SK-N-SH treated with all-trans-retinoic acid at 6 μM for 48 hours (cell line): Measurements from ENCODE around the gene SH3TC2.

ENCODE experiments used
- ATAC-seq: fragments of 200-7000 bp; cut with Tn5 transposase; 3 replicates; pipeline ENCODE4 v1.9.1; 2020; ENCODE audit warnings: mild to moderate bottlenecking, moderate library complexity
- ARNTL ChIP-seq: fragments of 450-650 bp; formaldehyde crosslinking; IDR thresholded peaks from 2 replicates; pipeline ENCODE4 v1.5.0; 2020; ENCODE audit warnings: low read depth, mild to moderate bottlenecking, moderate library complexity, borderline replicate concordance
- CREB5 ChIP-seq: fragments of 250-450 bp; sonication (Bioruptor Pico); IDR thresholded peaks from 2 replicates; pipeline ENCODE4 v1.5.1; 2020; ENCODE audit warnings: low read depth, mild to moderate bottlenecking, moderate library complexity
- CSRNP3 ChIP-seq: fragments of 250-450 bp; sonication (Bioruptor Pico); IDR thresholded peaks from 2 replicates; pipeline ENCODE4 v1.5.1; 2021; ENCODE audit warnings: mild to moderate bottlenecking, moderate library complexity
- ESRRG ChIP-seq: fragments of 250-450 bp; sonication (Bioruptor Pico); IDR thresholded peaks from 2 replicates; pipeline ENCODE4 v1.6.1; 2021; ENCODE audit warnings: mild to moderate bottlenecking
- GLIS3 ChIP-seq: fragments of 250-450 bp; sonication (Bioruptor Pico); IDR thresholded peaks from 2 replicates; pipeline ENCODE4 v1.5.0; 2020; ENCODE audit warnings: mild to moderate bottlenecking, moderate library complexity
- ISL1 ChIP-seq: fragments of 250-450 bp; sonication (Bioruptor Pico); IDR thresholded peaks from 2 replicates; pipeline ENCODE4 v2.1.2; 2022; ENCODE audit warnings: mild to moderate bottlenecking, moderate library complexity
- OSR1 ChIP-seq: fragments of 250-450 bp; sonication (Bioruptor Pico); IDR thresholded peaks from 2 replicates; pipeline ENCODE4 v1.8.0; 2022; ENCODE audit warnings: moderate library complexity, mild to moderate bottlenecking, inconsistent platforms
- PATZ1 ChIP-seq: fragments of 250-450 bp; sonication (Bioruptor Pico); IDR thresholded peaks from 2 replicates; pipeline ENCODE4 v1.8.0; 2020; ENCODE audit warnings: mild to moderate bottlenecking, moderate library complexity, borderline replicate concordance
- POU6F1 ChIP-seq: fragments of 250-450 bp; sonication (Bioruptor Pico); IDR thresholded peaks from 2 replicates; pipeline ENCODE4 v1.8.0; 2021; ENCODE audit warnings: low read depth, mild to moderate bottlenecking, moderate library complexity, borderline replicate concordance
- SNAI2 ChIP-seq: fragments of 250-450 bp; sonication (Bioruptor Pico); IDR thresholded peaks from 2 replicates; pipeline ENCODE4 v1.5.0; 2020; ENCODE audit warnings: mild to moderate bottlenecking, moderate library complexity
- TCF4 ChIP-seq: fragments of 250-450 bp; sonication (Bioruptor Pico); IDR thresholded peaks from 2 replicates; pipeline ENCODE4 v1.8.0; 2021; ENCODE audit warnings: mild to moderate bottlenecking, moderate library complexity, borderline replicate concordance
- TOX ChIP-seq: fragments of 250-450 bp; sonication (Bioruptor Pico); IDR thresholded peaks from 2 replicates; pipeline ENCODE4 v1.8.0; 2021; ENCODE audit warnings: mild to moderate bottlenecking, moderate library complexity, borderline replicate concordance
- TSHZ2 ChIP-seq: fragments of 250-450 bp; sonication (Bioruptor Pico); IDR thresholded peaks from 2 replicates; pipeline ENCODE4 v1.5.0; 2020; ENCODE audit warnings: mild to moderate bottlenecking, moderate library complexity
- ZC3H10 ChIP-seq: fragments of 250-450 bp; sonication (Bioruptor Pico); IDR thresholded peaks from 2 replicates; pipeline ENCODE4 v1.5.1; 2021; ENCODE audit warnings: mild to moderate bottlenecking, moderate library complexity
- ZFP3 ChIP-seq: fragments of 250-450 bp; sonication (Bioruptor Pico); IDR thresholded peaks from 2 replicates; pipeline ENCODE4 v1.5.0; 2020; ENCODE audit warnings: mild to moderate bottlenecking, moderate library complexity
- ZFP30 ChIP-seq: fragments of 450-650 bp; formaldehyde crosslinking; IDR thresholded peaks from 2 replicates; pipeline ENCODE4 v1.5.0; 2022; ENCODE audit warnings: mild to moderate bottlenecking, moderate library complexity
- ZNF565 ChIP-seq: fragments of 450-650 bp; formaldehyde crosslinking; conservative IDR thresholded peaks from 2 replicates; pipeline ENCODE4 v1.5.0; 2020; ENCODE audit warnings: low read depth, mild to moderate bottlenecking, moderate library complexity
- ZNF70 ChIP-seq: fragments of 450-650 bp; formaldehyde crosslinking; IDR thresholded peaks from 2 replicates; pipeline ENCODE4 v1.5.0; 2020; ENCODE audit warnings: mild to moderate bottlenecking, moderate library complexity
- ZNF8 ChIP-seq: fragments of 450-650 bp; formaldehyde crosslinking; IDR thresholded peaks from 2 replicates; pipeline ENCODE4 v1.5.0; 2020; ENCODE audit warnings: mild to moderate bottlenecking, moderate library complexity

SH3TC2 gene

GRCh38 chr5:148979083-148979723 lies 83.7 kb downstream of the SH3TC2 start:
- TF ChIP-seq ZFP30 (CRISPR knock-in tag) (no peak), POU6F1 (CRISPR knock-in tag) (no peak), ESRRG (no peak), ZNF8 (no peak), TCF4 (CRISPR knock-in tag) (no peak), CREB5 (CRISPR knock-in tag) (no peak), OSR1 (no peak), ZNF70 (CRISPR knock-in tag) (no peak), CSRNP3 (CRISPR knock-in tag) (no peak), PATZ1 (CRISPR knock-in tag) (no peak), TOX (CRISPR knock-in tag) (no peak), ZFP3 (CRISPR knock-in tag) (no peak), ZC3H10 (no peak), ZNF565 (CRISPR knock-in tag) (no peak)

GRCh38 chr5:148978370-148979082 lies 84.3 kb downstream of the SH3TC2 start:
- TF ChIP-seq GLIS3, result no peak
- no peak for TF ChIP-seq ESRRG
- TF ChIP-seq ISL1 (CRISPR knock-in tag), result no peak
- TF ChIP-seq ARNTL (CRISPR knock-in tag), result no peak
- TF ChIP-seq ZNF565 (CRISPR knock-in tag), result no peak
- ATAC-seq, result no peak

More at GRCh38 chr5:148979083-148979723, 83.7 kb downstream of the SH3TC2 start:
- no peak; the same call in 2 of the 3 replicates for ATAC-seq

GRCh38 chr5:148976569-148977381 lies 86.1 kb downstream of the SH3TC2 start:
- TF ChIP-seq ESRRG (0 out of 2 replicates have a peak, but pooled peaks have one; percentile 32), SNAI2 (CRISPR knock-in tag) (0 out of 2 replicates have a peak, but pooled peaks have one; percentile 49), ZC3H10 (0 out of 2 replicates have a peak, but pooled peaks have one; percentile 26), ISL1 (CRISPR knock-in tag) (peak; percentile 89), GLIS3 (no peak), CREB5 (CRISPR knock-in tag) (peak; percentile 61; the same call in 1 of the 2 replicates), TCF4 (CRISPR knock-in tag) (peak; percentile 53; the same call in 1 of the 2 replicates), TSHZ2 (no peak)
- TF ChIP-seq, all 23 proteins: peak for 6
- ATAC-seq, result peak; percentile 3; the same call in 2 of the 3 replicates
